Stimulated activated CD4-positive, alpha-beta T cell treated with anti-CD3 and anti-CD28 coated beads, Interleukin-1b, Interleukin-23, amount 100 ng/mL, for 1 hour (primary cell): ENCODE measurements around the gene SNRPA1.
A peak's percentile ranks its signal among the peaks of the same experiment; 100 is the strongest.

Experiments used
- DNase-seq, 2 donors: peaks; one replicate each; pipeline ENCODE4 v3.0.0-alpha.2; 2020; ENCODE audit warnings: low read depth in 2 of 2

The SNRPA1 gene

DNA sequence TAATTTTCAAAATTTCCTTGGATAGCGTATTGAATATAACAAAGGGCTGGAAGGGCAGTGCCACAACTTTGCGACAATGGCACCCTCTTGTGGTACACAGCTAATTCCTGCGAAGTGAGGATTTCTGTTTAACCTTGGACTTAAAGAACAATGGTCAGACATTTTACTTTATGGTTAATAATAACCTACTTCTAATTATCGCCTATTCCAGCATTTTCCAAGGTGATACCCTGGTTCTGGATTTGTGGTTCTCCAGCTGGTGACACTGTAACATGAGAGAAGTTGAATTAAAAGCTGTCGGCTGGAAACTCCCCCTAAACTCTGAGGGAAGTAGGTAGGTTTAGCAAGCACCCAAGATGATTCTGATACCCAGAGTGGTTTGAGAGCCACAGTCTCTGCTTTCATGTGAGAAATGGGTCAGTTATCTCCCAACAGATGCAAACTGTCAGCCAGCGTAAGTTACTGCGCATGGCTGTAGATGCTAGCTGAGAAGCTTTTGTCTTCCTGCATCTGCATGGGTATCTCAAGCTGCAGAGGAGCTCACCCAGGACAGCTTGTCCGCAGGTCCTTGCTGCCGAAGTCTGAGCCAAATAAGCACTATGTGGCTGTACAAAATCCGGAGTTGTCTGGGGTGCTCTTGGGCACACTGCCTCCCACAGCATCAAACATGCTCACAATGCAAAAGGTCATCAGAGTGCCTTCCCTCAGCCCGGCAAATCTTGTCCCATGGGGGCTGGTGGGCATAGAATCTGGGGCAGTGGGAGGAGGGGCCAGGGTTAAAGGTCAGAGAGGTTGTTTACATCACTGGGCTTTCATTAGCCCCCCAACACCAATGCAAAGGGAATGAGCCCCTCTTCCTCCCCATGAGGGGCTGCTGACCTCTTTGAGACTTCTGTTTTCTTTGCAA is 36.6 kb downstream of the SNRPA1 start:
- DNase-seq, result peak in 1 of 2 donors; percentile 30

DNA sequence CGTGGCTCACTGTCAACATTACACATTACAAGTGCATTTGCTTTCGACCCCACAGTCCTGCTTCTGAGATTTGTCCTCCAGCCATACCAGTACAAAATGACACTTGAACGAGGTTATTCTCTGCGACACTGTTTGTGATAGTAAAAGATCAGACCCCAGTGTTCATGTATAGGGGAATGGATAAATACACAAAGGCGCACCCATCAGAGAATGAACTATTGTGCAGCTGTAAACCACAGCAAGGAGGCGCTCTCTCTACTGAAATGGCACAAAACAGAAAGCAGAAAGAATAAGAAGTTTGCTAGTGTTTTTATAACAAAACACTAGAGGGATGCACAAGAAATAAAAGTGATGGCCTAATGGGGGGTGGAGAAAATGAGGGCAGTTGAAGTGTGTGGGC is 38.3 kb downstream of the SNRPA1 start:
- no peak for DNase-seq

DNA sequence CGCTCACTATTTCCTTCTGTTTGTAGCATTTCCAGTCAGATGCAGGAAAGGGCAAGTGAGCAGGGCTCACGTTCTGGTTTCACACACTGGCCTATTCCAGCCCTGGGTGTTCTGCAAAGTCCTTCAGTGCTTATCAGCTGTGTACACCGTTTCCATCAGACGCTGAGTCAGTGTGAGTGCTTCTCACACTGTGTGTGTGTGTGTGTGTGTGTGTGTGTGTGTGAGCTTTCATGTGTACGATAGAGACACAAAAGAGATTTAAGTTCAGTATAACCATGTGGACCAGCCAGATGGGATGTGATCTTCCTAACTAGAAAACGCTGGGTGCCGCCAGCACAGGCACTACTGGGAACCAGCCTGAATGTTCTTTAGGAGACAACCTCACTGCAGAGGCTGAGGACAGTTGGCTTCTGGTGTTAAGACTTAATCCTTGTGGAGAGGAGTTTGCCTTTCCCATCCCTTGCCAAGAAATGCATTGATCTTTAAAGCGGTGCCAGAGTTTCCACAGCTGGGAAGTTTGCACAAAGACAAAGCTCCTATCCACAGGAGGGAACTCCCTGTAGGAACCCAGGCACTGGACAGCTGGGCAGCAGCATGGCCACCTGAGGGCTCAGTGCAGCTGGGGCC is 39.3 kb downstream of the SNRPA1 start:
- no peak for DNase-seq

DNA sequence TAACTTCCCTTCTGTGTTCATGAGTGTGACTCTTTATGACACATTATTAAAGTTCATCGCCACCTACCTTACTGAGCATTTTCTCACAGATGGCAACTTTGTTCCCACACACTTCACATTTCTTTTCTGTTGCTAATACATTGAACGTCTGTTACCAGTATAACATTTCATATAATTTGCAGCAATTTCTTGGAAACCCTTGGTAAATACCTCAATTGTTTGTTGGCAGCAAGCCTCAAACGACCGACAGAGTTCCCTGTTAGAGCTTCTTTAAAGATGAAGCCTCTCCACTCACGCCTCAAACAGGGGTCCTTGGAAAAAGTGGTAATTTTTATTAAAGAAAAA is 40.0 kb downstream of the SNRPA1 start:
- no peak for DNase-seq

DNA sequence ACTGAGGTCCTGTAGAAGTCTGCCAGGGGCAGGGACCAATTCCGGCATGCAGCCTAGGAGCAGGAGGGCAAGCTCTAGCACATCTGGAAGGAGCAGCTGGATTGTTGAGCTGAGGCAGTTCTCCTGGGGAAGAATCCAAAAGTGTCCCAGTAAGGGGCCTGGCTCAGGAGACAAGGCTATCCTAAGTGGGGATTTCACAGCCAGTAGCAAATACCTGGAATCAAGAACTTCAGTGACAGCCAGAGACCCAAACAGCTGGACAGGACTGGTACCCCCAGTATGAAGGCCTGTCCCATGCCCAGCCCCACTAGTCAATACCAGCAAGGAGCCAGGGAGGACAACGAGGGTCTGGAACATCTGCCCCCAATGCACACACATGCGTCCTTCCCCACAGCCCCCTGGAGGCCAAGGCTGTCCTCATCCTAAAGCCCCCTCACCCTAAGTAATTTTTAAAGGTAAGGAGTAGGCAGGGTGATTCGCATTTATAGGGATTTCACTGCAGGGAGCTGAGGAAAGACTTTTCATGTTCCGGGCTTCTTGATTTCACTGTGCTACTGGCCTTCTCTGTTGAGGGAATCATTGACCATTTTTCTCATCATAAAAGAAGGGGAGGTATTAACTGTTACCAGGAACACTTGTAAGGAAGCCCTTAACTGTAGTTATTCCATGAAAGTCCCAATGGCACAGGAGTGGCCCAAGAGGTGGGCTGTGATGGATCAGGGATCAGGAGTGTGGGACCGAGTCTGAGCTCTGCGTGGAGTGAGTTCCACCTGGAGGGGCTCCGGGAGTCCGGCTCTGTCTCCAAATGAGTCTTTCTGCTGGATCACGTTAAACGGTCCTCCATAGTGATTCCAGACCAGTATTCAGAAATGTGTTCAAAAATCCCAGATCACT is 40.6 kb downstream of the SNRPA1 start:
- DNase-seq, result no peak

DNA sequence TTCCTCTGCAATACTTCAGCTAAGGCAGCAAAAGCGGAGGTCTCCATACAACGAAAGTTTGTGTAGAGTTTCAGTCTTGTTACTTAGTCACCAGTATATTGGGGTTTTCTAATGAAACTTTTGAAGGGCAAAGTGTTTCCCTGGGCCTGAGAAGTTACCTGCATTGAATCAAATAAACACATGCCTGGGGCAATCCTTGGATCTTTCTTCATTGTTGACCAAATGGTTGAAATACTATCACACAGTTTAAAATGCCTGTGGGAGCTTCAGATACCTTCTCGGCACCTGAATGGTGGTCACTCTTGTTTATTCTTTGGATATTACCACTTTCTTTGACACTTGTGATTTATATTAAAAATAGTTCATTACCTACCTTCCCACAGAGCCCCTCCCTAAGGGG is 42.2 kb downstream of the SNRPA1 start:
- no peak for DNase-seq

DNA sequence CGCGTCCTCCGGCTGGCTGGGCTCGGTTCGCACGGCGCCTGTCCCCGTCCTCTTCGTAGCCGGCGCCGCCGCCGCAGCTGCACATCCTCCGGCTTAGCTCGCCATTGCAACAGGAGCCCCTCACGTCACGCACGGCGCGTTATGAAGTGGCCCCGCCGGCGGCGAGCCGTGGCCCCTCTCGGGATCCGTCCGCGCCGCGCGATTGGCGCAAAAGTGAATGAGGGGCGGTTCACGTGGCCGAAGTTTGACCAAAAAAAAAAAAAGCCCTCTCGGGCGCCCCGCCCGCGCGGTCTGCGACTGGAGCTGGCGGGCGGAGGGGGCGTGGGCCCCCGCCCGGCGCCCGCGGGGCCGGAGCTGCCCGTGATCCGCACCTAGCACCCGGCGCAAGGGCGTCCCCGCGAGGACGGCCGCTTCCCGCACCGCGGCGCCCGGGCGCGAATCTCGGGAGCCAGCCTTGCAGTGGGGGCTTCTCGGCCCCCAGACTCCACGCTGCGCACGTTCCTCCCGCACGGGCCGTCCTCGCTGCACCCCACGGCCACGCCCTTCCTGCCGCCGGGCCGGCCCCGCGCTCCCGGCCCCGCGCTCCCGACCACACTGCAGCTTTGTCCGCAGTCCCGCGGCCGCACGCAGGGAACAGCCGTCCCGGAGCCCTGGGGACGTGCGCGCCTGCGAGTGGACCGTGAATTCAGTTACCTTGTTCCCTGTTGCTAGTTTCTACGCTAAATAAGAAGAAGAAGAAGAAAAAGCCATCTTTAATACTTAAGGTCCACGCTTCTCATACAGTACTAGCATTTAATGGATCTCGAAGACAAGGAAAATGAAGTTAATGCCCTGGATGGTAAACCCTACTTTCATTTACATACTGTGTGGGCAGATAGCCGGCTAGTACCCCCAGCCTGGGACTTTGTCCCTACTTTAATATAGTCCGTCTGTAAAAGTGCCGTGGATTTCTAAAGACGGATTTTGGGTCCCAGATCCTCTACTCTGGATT is 42.9 kb downstream of the SNRPA1 start, which contains the start of gene CHSY1:
Gene CHSY1 (minus strand): TSS at position 219 of the 991 bp plus-strand sequence. CDS start 592 bp downstream, outside the sequence.
- DNase-seq, result peak; percentile 60 to 63

DNA sequence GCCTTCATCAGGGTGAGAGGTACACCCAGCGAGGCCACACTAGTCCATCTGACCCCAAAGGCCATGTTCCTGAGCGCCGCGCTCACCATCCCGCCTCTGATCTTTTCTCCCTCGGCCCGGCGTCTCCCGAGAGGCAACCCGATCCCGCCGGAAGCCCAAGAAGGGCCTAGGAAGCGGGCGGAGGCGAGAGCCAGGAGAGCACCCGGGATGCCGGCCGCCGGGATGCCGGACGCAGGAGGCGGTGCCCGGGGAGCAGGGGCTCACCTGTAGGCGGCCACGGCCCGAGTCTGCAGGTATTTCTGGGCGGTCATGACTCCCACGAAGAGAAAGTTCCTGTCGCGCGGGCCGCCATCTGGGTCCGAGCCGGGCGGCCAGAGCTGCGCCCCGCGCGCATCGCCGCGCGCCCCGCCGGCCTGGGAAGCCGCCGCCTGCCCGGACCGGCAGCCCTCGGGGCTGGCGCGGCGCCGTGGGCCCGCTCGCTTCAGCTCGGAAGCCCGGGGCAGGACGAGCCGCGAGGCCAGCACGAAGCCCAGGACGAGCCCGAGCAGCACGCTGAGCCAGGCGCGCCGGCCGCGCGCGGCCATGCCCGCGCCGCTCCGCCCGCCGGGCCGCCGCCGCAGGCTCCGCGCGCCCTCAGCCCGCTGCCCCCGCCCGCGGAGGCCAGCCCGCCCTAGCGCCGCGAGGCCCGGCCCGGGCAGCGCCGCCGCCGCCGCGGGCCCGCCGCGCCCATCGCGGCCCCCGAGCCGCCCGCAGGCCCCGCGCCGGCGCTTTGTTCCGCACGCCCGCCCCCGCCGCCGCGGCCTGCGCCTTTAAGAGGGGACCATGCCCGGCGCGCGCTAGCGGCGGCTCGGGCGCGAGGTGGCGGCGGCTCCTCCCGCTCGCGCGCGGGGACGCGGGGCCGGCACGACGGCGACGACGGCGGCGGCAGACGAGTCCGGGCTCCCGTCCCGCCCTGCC is 43.9 kb downstream of the SNRPA1 start:
- peak in 1 of 2 donors; percentile 19 for DNase-seq

DNA sequence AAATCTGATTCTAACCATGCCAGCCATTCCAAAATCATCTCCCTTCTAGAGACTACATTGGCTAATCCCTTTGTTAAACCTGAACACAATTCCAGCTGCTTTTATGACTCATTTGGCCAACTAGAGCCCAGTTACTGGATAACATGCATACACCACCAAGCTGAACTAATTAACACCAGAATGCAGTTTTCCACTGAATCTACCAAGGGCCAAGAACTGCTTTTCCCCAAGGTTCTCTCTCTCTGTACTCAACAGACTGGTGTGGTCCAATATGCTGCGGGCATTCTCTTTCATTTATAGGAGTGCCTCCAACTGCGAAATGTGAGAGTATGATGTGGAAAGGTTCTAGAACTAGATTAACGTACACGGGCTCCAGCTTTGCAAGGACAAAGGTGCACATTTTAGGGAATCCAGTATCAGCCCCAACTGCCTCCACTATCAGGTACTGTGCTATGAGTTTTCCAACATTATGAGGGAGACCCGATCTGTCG is 44.7 kb downstream of the SNRPA1 start:
- DNase-seq, result no peak

DNA sequence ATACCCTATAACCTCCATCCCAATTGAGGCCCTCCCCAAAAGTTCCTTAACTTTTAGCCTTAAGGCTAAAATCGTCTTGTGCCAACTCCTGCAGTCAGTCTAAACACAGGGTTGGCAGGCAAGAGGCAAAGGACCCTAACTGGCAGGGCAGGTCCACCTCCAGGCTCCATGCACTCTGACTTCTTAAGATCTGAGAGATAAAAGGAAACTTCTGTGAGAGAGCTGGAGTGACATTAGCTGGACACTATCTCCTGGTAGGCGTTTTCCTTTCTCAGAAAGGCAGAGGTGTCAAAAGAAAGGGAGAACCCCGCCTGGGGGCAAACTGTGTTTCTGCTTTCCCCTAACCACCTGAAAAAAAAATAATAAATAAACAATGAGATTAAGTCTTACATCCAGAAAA is 46.8 kb downstream of the SNRPA1 start:
- no peak for DNase-seq

DNA sequence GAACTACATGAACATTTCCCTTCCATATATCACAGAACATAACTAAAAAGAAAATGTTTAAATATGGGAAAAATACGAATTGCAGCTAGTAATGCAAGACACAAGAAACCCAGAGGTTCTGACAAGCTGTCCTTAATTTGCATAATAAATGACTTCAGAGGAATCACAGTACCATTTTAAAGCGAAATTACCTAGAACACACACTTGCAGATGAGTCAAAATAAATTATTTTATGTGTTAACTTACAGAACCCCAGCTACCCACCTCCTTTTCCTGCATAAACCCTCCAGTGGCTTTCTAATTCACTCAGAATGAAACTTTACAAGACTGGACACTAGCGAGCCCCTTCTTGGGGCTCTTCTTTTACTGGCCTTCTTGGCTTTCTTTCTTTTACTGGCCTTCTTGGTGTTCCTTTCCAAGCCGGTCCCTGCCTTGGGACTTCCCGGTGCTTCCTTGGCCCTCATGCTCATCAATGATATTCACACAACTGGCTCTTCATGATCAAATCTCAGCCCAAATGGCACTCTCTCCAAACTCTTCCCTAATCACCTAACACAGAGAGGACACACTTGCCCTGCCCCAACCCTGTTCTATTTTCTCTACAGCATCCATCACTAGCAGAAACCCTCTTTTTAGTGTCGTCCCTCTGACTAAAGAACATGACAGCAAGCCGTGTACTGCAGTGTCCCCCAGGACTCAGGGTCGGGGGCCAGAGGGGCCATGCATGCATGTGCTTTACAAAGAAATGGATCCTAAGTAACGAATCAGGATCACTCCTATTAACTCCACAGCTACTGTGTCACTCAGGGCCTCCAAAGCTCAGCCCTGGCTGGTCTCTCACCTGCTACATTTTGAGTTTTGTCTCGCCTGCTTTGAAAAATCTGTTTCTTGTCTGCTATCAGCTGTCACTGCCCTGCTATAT is 48.0 kb downstream of the SNRPA1 start:
- DNase-seq, result no peak

DNA sequence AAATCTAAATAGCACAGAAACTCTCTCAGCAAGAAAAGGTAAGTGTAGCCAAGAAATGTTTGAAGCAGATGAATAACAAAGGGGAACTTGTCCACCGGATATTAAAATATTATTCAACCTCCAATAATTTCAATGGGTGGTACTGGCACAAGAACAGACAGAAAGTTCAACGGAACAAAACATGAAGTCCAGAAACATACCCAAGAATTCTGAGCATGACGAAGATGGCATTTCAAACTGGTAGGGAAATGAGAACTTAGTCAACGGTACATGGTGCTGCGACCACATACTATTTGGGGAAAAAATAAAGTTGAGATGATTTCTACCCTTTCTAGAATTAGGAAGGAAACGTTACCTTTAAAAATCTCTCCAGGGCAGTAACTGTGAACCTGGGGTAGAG is 48.7 kb downstream of the SNRPA1 start:
- DNase-seq, result no peak

DNA sequence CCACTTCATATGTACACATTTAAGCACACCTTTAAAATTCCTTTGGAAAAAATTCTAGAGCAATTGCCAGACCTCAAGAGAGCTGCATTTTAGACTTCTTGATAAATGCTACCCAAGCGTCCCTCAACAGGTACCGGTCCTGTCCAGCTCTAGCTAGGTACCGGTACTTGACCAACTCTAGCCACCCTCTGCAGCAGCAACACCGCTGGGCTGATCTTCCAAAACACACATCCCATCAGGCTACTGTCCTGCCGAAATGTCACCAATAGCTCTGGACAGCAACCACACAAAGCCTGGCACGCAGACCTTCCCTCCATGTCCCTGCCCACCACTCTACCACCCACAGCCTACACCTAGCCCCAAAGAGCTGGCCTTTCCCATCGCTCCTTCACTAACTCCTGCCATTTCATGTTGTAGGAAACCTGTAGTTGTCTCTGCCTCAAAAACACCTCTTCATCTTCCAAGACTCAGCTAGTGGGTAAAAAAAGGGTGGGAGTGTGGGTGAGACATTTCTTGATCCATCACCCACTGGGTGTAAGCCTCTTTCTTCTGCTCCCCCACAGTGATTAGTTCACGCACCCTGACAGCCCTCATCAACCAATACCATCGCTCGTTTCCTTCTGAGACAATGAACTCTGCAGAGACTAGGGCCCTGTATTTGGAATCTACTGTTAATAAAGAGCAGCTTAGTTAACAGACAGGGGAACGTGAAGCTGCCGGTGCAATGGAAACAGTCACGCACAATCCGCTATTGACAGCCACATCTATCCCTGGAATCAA is 50.0 kb downstream of the SNRPA1 start:
- DNase-seq, result no peak

DNA sequence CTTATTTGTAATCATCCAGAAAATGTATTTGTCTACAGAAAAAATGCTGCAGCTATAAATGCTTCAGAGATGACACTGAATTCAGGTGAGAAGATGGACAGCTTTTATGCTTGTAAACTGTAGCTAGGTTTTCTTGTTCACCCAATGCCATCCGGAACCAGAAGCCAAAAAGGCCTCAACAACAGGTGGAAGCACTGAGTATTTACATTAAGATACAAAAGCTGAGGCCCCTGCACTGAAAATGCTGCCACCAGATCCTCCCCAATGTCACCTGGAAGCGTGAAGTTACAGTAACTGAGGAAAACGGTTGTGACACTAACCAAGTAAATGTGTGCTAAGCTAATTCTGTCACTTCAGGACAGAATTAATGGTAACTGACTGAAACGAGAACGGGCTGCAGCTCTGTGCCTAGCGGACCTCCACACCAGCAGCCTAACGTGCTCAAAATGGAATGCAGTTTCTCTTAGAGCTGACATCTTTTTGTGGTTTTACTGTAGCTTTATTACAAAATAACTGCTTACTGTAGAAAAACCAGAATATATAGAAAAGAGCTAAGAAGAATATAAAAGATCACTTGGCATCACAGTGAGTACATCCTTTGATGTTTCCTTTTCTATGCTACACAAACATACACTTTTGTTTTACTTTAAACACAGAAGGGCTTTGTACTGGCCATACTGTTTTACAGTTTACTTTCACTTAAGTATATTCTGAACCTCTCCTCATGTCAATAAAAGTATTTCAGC is 50.8 kb downstream of the SNRPA1 start:
- no peak for DNase-seq

DNA sequence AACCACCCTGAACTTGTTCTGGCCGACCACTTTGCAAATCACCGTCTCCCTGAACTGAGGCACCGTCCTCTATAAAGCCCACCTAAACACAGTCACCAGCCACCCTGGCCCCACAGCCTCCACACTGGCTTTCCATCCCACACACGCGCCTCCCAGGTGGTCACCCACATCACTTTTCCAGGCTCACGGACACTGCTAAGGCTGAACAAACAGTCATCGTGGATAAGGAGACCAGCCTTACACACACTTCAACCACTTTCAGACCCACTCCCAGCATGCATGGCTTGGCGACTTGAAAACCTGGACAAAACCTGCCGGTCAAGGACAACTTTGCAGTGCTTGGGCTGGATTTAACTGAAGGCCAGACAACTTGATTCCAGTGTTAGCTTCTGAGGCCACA is 51.6 kb downstream of the SNRPA1 start:
- no peak for DNase-seq

DNA sequence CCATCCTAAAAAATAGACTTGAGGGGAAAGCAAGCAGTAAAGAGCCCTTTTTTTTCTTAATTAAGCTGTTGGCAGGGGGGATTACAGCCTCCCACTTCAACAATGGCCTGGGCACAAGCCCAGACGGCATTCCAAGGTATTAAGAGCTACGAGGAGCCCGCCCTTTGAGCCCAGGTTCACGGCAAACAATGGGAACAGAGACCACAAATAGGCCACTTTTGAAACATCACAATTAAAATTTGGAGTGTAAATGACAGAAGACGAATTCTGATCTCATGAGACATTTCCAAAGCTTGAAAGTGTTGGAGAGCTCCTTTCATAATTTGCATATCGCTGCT is 52.1 kb downstream of the SNRPA1 start:
- DNase-seq, result no peak
